ENCODE measurements around the gene ZNF320. TPM values are rescaled to one million over a fixed set of nuclear protein-coding genes. Genes with fewer than 3 reads are reported as not detected.
A peak's percentile ranks its signal among the peaks of the same experiment; 100 is the strongest.

The ZNF320 gene
- total RNA-seq, result 14.1 and 20.0 TPM in 2 replicates

DNA sequence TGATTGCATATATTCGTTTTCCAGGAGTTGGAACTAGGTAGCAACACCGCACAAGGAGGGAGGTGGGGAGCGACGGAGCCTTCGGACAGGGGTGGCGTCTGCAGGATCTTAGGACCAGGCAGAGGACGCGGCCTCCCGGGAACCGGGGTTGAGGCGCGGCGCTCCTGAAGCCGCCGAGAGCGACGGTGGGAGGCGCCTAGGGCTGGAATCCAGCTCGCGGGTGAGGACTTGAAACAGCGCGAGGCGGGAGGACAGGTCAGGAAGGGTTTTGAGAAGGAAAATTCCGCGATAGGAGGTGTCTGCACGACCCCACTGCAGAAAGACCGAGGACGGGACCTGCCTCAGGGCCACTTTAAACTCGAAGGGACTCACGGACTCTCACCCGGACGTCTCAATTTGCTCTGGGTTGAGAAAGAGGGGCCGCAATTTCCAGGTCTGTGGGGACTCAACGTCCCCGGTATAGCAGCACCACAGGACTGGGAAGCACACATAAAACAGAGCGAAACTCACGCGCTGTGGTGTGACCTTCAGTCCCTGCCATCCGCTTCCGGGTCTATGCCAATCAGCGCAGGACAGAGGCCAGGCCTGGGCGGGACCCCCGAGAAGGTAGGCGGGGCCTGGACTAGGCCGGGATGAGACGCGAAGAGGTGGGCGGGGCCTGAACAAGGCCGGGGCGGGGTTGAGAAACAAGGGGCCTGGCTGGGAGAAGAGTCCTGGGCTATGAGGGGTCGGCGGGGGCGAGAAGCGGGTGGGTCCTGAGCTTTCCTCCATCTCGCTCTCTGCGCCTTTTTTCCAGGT is at the start of gene ZNF320:
Gene ZNF320 (minus strand): TSS at position 498 of the 798 bp plus-strand sequence. CDS start 7,380 bp downstream, outside the sequence.

DNA sequence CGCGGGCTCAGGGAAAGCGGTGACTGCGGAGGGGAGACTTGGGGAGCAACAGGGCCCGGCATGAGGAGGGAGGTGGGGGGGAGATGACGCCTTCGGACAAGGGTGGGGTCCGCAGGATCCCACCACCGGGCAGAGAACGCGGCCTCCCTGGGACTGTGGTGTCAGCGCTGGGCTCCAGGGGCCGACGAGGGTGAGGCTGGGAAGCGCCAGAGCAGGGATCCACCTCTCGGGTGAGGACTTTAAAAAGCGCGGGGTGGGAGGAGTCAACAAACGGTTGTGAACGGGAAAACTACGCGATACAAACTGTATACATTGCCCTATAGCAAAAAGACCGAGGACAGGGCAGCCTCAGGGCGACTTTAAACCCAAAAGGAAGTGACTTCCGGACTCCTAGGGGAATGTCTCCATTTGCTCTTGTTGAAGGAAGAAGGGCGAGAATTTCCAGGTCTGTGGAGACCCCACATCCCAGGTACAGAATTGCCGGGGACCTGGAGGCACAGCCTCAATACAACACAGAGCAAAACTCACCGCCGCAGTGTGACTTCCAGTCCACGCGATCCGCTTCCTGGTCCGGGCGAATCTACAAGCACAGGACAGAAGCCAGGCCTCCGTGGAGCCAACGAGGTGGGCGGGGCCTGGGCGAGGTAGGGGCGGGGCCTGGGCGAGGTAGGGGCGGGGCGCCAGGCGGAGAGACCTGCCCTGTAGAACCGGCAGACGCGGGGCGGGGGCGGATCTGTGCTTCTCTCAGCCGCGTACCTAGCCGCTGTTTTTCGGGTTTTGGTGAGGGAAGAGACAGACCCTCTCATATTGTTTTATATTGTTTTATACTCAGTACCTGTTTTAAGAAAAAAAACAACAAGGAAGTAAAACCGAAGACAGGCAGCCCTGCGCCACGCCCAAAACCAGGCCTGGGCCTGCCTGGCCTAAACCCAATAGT is 25.7 kb upstream of the ZNF320 start, which contains the start of gene ZNF888:
Gene ZNF888 (minus strand): TSS at position 588 of the 937 bp plus-strand sequence. CDS start 5,555 bp downstream, outside the sequence.

DNA sequence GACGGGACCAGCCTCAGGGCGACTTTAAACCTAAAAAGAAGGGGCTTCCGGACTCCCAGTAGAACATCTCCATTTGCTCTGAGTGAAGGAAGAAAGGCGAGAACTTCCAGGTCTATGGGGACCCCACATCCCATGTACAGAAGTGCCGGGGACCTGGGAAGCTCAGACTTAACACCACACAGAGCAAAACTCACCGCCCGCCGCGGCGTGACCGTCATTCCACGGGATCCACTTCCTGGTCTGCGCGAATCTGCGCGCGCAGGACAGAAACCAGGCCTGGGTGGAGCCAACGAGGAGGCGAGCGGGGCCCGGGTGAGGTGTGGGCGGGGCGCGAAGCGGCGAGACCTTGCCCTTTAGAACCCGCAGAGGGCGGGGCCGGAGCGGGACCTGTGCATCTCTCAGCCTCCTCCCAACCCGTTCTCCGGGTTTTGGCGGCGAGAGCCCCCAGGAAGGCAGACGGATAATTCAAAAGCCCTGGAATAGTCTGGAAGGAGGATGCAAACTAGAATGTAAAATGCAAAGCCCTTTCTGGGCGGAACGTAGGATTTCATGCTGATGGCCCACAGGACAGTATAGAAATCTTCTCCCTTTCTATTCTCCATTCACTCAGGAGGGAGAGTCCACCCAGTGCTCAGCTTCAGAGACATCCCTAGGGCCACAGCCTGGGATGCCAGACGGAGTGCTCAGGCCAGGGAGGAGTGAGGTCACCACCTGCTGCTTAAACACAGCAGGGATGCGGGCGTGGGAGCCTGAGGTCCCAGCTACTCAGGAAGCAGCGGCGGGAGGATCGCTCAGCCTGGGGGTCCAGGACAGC is 39.9 kb downstream of the ZNF320 start, which contains the start of gene ZNF468:
Gene ZNF468 (minus strand): TSS at position 242 of the 814 bp plus-strand sequence. CDS start 3,347 bp downstream, outside the sequence.

Small RNAs within 50 kb of the gene (small RNA-seq; reads per million reads assigned to genes)
- 2.7 reads per million, percentile 58 among the genes with 10 or more reads in this experiment for gene ZNF320

Other genes starting within 250 kb of the ZNF320 start
- 10.4 and 11.5 TPM in 2 replicates for gene ZNF611, start 162.6 kb downstream of the ZNF320 start, total RNA-seq
- 6.3 and 7.1 TPM in 2 replicates for gene ZNF600, start 110.8 kb downstream of the ZNF320 start, total RNA-seq
- gene ZNF28, start 76.0 kb downstream of the ZNF320 start, total RNA-seq, result 14.5 and 19.0 TPM in 2 replicates
- 19.9 and 23.2 TPM in 2 replicates for gene ZNF468, start 40.0 kb downstream of the ZNF320 start, total RNA-seq
- gene ZNF888, start 25.8 kb upstream of the ZNF320 start, total RNA-seq, result 5.0 and 6.1 TPM in 2 replicates
- 5.2 and 8.1 TPM in 2 replicates for gene ZNF816, start 65.2 kb upstream of the ZNF320 start, total RNA-seq
- not detected in 2 replicates for gene ERVV-1, start 116.3 kb upstream of the ZNF320 start, total RNA-seq
- gene ERVV-2, start 147.1 kb upstream of the ZNF320 start, total RNA-seq, result not detected in 2 replicates
- 43.2 and 50.8 TPM in 2 replicates for gene ZNF160, start 205.8 kb upstream of the ZNF320 start, total RNA-seq
- 8.4 and 11.2 TPM in 2 replicates for gene ZNF415, start 235.3 kb upstream of the ZNF320 start, total RNA-seq